ENCODE measurements around the gene PIP4K2C. TPM values are rescaled to one million over a fixed set of nuclear protein-coding genes. Genes with fewer than 3 reads are reported as not detected.

The PIP4K2C gene
- total RNA-seq, 1 experiment from 2014 or later, result 88.6 TPM

GRCh38 chr12:57584050-57584449 is 6.9 kb upstream of the PIP4K2C start:
- intact Hi-C loops (cut with micrococcal nuclease), result loop anchor here (5.0 kb wide), 1 partner anchor 108 kb away; the partner anchor contains the start of gene OS9
- H3K79me2 ChIP-seq (ENCODE audit: low read length), result no peaks in the 10 kb centered on the region
- no peaks in the 10 kb centered on the region for H4K20me1 ChIP-seq (ENCODE audit: low read length)
- DNase-seq (no peak), ATAC-seq (no peak)
- H3K4me1 ChIP-seq (ENCODE audit: insufficient read depth, low read length), result peaks cover 9% of the 10 kb centered on the region
- no peak overlapping the region for H3K4me3 ChIP-seq (ENCODE audit: low read length)
- H3K36me3 ChIP-seq (ENCODE audit: low read depth, low read length), result no peaks in the 10 kb centered on the region
- TF ChIP-seq CTCF (conservative IDR thresholded peaks at IDR 0.05; ENCODE audit: low read depth, low read length) (no peak), EZH2 (IDR thresholded peaks at IDR 0.05; ENCODE audit: low read length, unreplicated experiment) (no peak), EZH2phosphoT487 (IDR thresholded peaks at IDR 0.05; ENCODE audit: borderline replicate concordance, low read length) (no peak)
- H3K4me2 ChIP-seq (ENCODE audit: low read length), result no peak overlapping the region
- H3K27me3 ChIP-seq (ENCODE audit: low read length), result no peaks in the 10 kb centered on the region
- no peak overlapping the region for H3K27ac ChIP-seq (ENCODE audit: low read length)
- no peaks in the 10 kb centered on the region for H3K9me3 ChIP-seq (ENCODE audit: low read length)
- no peak overlapping the region for H3K9ac ChIP-seq (ENCODE audit: low read length)
- CTCF ChIA-PET, result interaction anchor here (0.6 to 1.3 kb wide), 2 partner anchors 9 to 56 kb away, joined by 5 to 6 read pairs; no protein-coding TSS in a partner anchor
- POLR2A ChIA-PET (ENCODE audit: unreplicated experiment), result no interaction called here
- BruUV-seq (replicated peaks), result no TSS peak
- H3F3A ChIP-seq (ENCODE audit: low read length, unreplicated experiment), result no peaks in the 10 kb centered on the region
- H3K9me2 ChIP-seq (replicated peaks; ENCODE audit: low read length), result no peaks in the 10 kb centered on the region
- H2AFZ ChIP-seq (ENCODE audit: low read length), result no peak overlapping the region

- Histone ChIP-seq H3K4me1 (ENCODE audit: insufficient read depth, low read length) (peaks cover 6% of the 10 kb centered on the region), H3K9me2 (replicated peaks; ENCODE audit: low read length) (no peaks in the 10 kb centered on the region), H3K4me3 (ENCODE audit: low read length) (no peak overlapping the region), H4K20me1 (ENCODE audit: low read length) (no peaks in the 10 kb centered on the region), H3K9ac (ENCODE audit: low read length) (no peak overlapping the region), H3K36me3 (ENCODE audit: low read depth, low read length) (no peaks in the 10 kb centered on the region), H3K27ac (ENCODE audit: low read length) (no peak overlapping the region), H2AFZ (ENCODE audit: low read length) (no peak overlapping the region), H3K4me2 (ENCODE audit: low read length) (no peak overlapping the region), H3K9me3 (ENCODE audit: low read length) (no peaks in the 10 kb centered on the region), H3F3A (ENCODE audit: low read length, unreplicated experiment) (no peaks in the 10 kb centered on the region), H3K27me3 (ENCODE audit: low read length) (no peaks in the 10 kb centered on the region), H3K79me2 (ENCODE audit: low read length) (no peaks in the 10 kb centered on the region)
- no peak for ATAC-seq
- intact Hi-C loops (cut with micrococcal nuclease), result loop anchor here (5.0 kb wide), 1 partner anchor 108 kb away; the partner anchor contains the start of gene OS9
- no peak for DNase-seq
- TF ChIP-seq EZH2 (IDR thresholded peaks at IDR 0.05; ENCODE audit: low read length, unreplicated experiment) (no peak), CTCF (conservative IDR thresholded peaks at IDR 0.05; ENCODE audit: low read depth, low read length) (no peak), EZH2phosphoT487 (IDR thresholded peaks at IDR 0.05; ENCODE audit: borderline replicate concordance, low read length) (no peak)
- CTCF ChIA-PET, result interaction anchor here (0.6 to 1.1 kb wide), 2 partner anchors 36 to 56 kb away, joined by 4 to 6 read pairs; no protein-coding TSS in a partner anchor
- BruUV-seq (replicated peaks), result no TSS peak
- POLR2A ChIA-PET (ENCODE audit: unreplicated experiment), result interaction anchor here (0.6 kb wide), 1 partner anchor 41 kb away, joined by 3 read pairs; no protein-coding TSS in a partner anchor
Measured at GRCh38 chr12:57584690-57585089, 6.3 kb upstream of the PIP4K2C start.

GRCh38 chr12:57585156-57585555 is 5.8 kb upstream of the PIP4K2C start:
- H3F3A ChIP-seq (ENCODE audit: low read length, unreplicated experiment), result no peaks in the 10 kb centered on the region
- TF ChIP-seq EZH2phosphoT487 (IDR thresholded peaks at IDR 0.05; ENCODE audit: borderline replicate concordance, low read length), result no peak
- TF ChIP-seq EZH2 (IDR thresholded peaks at IDR 0.05; ENCODE audit: low read length, unreplicated experiment), result no peak
- no peak for TF ChIP-seq CTCF (conservative IDR thresholded peaks at IDR 0.05; ENCODE audit: low read depth, low read length)
- ATAC-seq (no peak), DNase-seq (no peak)
- H2AFZ ChIP-seq (ENCODE audit: low read length), result no peak overlapping the region
- intact Hi-C loops (cut with micrococcal nuclease), result no loop called here
- no peaks in the 10 kb centered on the region for H3K9me3 ChIP-seq (ENCODE audit: low read length)
- no peak overlapping the region for H3K4me3 ChIP-seq (ENCODE audit: low read length)
- no peak overlapping the region for H3K4me2 ChIP-seq (ENCODE audit: low read length)
- H3K9ac ChIP-seq (ENCODE audit: low read length), result no peak overlapping the region
- no peaks in the 10 kb centered on the region for H3K9me2 ChIP-seq (replicated peaks; ENCODE audit: low read length)
- no peaks in the 10 kb centered on the region for H3K36me3 ChIP-seq (ENCODE audit: low read depth, low read length)
- no peaks in the 10 kb centered on the region for H3K27me3 ChIP-seq (ENCODE audit: low read length)
- no peaks in the 10 kb centered on the region for H4K20me1 ChIP-seq (ENCODE audit: low read length)
- peaks cover 1% of the 10 kb centered on the region; the same call in 1 of the 2 replicates for H3K4me1 ChIP-seq (ENCODE audit: insufficient read depth, low read length)
- CTCF ChIA-PET, result interaction anchor here (1.1 kb wide), 1 partner anchor 36 kb away, joined by 4 read pairs; no protein-coding TSS in a partner anchor
- no peaks in the 10 kb centered on the region for H3K79me2 ChIP-seq (ENCODE audit: low read length)
- no TSS peak for BruUV-seq (replicated peaks)
- H3K27ac ChIP-seq (ENCODE audit: low read length), result no peak overlapping the region
- POLR2A ChIA-PET (ENCODE audit: unreplicated experiment), result interaction anchor here (0.6 kb wide), 1 partner anchor 41 kb away, joined by 3 read pairs; no protein-coding TSS in a partner anchor

All from PC-3 (cell line).